ENCODE results near the gene POLL. TPM values are rescaled to one million over a fixed set of nuclear protein-coding genes. Genes with fewer than 3 reads are reported as not detected.
A peak's percentile ranks its signal among the peaks of the same experiment; 100 is the strongest.

POLL gene
- total RNA-seq, 1 experiment from 2014 or later, result 6.6 TPM

- DNase-seq (ENCODE audit: low read depth), result no peak
Observed at GRCh38 chr10:101573885-101574753, 13.9 kb downstream of the POLL start.

GRCh38 chr10:101572785-101573184 lies 15.3 kb downstream of the POLL start:
- DNase-seq (ENCODE audit: low read depth), result no peak

GRCh38 chr10:101572126-101572525 lies 15.9 kb downstream of the POLL start:
- no peak for DNase-seq (ENCODE audit: low read depth)

- DNase-seq (ENCODE audit: low read depth), result no peak
Observed at GRCh38 chr10:101571271-101571925, 16.7 kb downstream of the POLL start.

- DNase-seq (ENCODE audit: low read depth), result no peak
Observed at GRCh38 chr10:101570428-101571270, 17.4 kb downstream of the POLL start.

- DNase-seq (ENCODE audit: low read depth), result peak; percentile 32
Observed at GRCh38 chr10:101569622-101570427, 18.2 kb downstream of the POLL start.

GRCh38 chr10:101569323-101569621 lies 18.8 kb downstream of the POLL start:
- DNase-seq (ENCODE audit: low read depth), result no peak

GRCh38 chr10:101568054-101568745 lies 19.9 kb downstream of the POLL start:
- DNase-seq (ENCODE audit: low read depth), result no peak

GRCh38 chr10:101567165-101568006 lies 20.7 kb downstream of the POLL start:
- no peak for DNase-seq (ENCODE audit: low read depth)

- no peak for DNase-seq (ENCODE audit: low read depth)
Observed at GRCh38 chr10:101566333-101567164, 21.5 kb downstream of the POLL start.

GRCh38 chr10:101565936-101566332 lies 22.1 kb downstream of the POLL start:
- no peak for DNase-seq (ENCODE audit: low read depth)

- DNase-seq (ENCODE audit: low read depth), result no peak
Observed at GRCh38 chr10:101565370-101565900, 22.6 kb downstream of the POLL start.

GRCh38 chr10:101564490-101564991 lies 23.5 kb downstream of the POLL start:
- DNase-seq (ENCODE audit: low read depth), result no peak

- DNase-seq (ENCODE audit: low read depth), result no peak
Observed at GRCh38 chr10:101563497-101564040, 24.5 kb downstream of the POLL start.

- DNase-seq (ENCODE audit: low read depth), result no peak
Observed at GRCh38 chr10:101563007-101563406, 25.1 kb downstream of the POLL start.

GRCh38 chr10:101562231-101562630 lies 25.8 kb downstream of the POLL start:
- no peak for DNase-seq (ENCODE audit: low read depth)

GRCh38 chr10:101561068-101561915 lies 26.8 kb downstream of the POLL start:
- DNase-seq (ENCODE audit: low read depth), result no peak

Measured in M059J (cell line).